Muscle of leg (tissue), 11 donors: ENCODE data around the gene DHX15. TPM values are rescaled to one million over a fixed set of nuclear protein-coding genes. Genes with fewer than 3 reads are reported as not detected.
A peak's percentile ranks its signal among the peaks of the same experiment; 100 is the strongest.

Experiments used
- DNase-seq: peaks from one replicate; pipeline ENCODE4 v3.0.0; 2013
- H3K27ac ChIP-seq: one replicate; pipeline ENCODE4 v1.5.1; 2013; ENCODE audit warnings: mild to moderate bottlenecking, low read length, control low read depth
- H3K27me3 ChIP-seq: one replicate; pipeline ENCODE4 v1.6.1; 2013; ENCODE audit warnings: low read length; ENCODE audit not compliant: control insufficient read depth, insufficient read depth
- H3K36me3 ChIP-seq: one replicate; pipeline ENCODE4 v1.6.1; 2013; ENCODE audit warnings: low read length; ENCODE audit not compliant: control insufficient read depth, insufficient read depth
- H3K4me1 ChIP-seq: one replicate; pipeline ENCODE4 v1.6.1; 2013; ENCODE audit warnings: low read length; ENCODE audit not compliant: control insufficient read depth, insufficient read depth
- H3K4me3 ChIP-seq: one replicate; pipeline ENCODE4 v1.5.1; 2013; ENCODE audit warnings: low read length, control low read depth
- H3K9me3 ChIP-seq: replicated peaks from 2 replicates; pipeline ENCODE4 v1.6.1; 2013; ENCODE audit warnings: low read depth, low read length; ENCODE audit not compliant: control insufficient read depth
- WGBS: methylation state at CpG from one replicate; pipeline ENCODE4 v1.1.5; 2013; ENCODE audit warnings: missing lambda C conversion rate; ENCODE audit not compliant: insufficient coverage; 5-methylcytosine and 5-hydroxymethylcytosine counted together
- polyA plus RNA-seq, 8 donors: library from polyadenylated mRNA; unstranded; fragments of 120-200 nt; gene quantifications; one replicate each; pipeline versions ENCODE4 v1.2.1 to v1.2.3, GENCODE V29; 2013; ENCODE audit warnings: inconsistent platforms in 1 of 8, low replicate concordance in 1 of 8; ENCODE audit not compliant: insufficient read length in 8 of 8, insufficient read depth in 1 of 8
- total RNA-seq: library from RNA; stranded (reverse); fragments of 120-200 nt; gene quantifications from one replicate; pipeline ENCODE4 v1.2.4, GENCODE V29; 2013

The DHX15 gene
- total and polyA plus RNA-seq, 9 donors: 97.5 to 134 (median 113) TPM

DNA sequence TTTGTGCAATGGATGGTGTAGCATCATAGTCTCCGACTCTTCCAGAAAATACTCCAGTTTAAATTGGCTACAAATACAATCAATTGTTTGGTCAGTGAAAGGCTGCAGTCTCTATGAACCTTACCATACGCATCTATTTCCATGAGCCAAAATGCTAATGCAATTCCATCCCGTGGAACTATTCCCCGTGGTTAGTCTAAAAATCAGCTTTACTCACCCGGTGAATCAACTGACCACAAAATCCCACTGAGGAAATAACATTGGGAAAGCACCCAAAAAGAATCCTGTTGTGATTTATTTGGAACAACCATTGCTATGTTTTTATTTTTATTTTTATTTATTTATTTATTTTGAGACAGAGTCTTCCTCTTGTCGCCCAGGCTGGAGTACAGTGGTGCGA, 87.1 kb downstream of the DHX15 start:
- no peak overlapping the region for H3K4me3 ChIP-seq
- whole genome bisulfite sequencing: no CpG with 5 or more reads among the region's 7 CpGs

DNA sequence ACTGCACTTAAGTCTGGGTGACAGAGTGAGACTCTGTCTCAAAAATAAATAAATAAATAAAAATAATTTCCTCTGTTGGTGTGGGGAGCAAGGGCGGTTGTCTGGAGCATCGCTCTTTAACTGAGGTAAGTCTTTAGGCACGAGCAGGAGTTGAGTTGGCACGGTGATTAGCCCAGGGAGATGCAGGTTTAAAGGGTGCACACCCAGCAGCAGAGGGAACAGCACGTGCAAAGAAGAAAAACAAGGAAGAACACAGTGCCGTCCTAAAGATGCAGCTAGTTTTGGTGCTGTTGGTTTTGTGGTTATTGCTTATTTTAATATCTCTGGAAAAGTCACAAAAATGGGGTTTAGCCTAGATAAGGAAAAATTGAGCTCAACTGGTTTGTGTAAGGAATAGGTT, 87.8 kb downstream of the DHX15 start:
- H3K4me1 ChIP-seq: no peaks in the 10 kb centered on the region
- H3K36me3 ChIP-seq: no peaks in the 10 kb centered on the region
- WGBS: 88% methylated on average over 6 of the region's 6 CpGs
- H3K27ac ChIP-seq: no peak overlapping the region
- H3K4me3 ChIP-seq: no peak overlapping the region
- H3K9me3 ChIP-seq: peaks cover 5% of the 10 kb centered on the region
- H3K27me3 ChIP-seq: no peaks in the 10 kb centered on the region
- no peak for DNase-seq

More for the DNA sequence above, 87.1 kb downstream of the DHX15 start:
- H3K36me3 ChIP-seq: no peaks in the 10 kb centered on the region
- H3K27me3 ChIP-seq: no peaks in the 10 kb centered on the region
- DNase-seq: no peak
- peaks cover 5% of the 10 kb centered on the region for H3K9me3 ChIP-seq
- no peak overlapping the region for H3K27ac ChIP-seq
- H3K4me1 ChIP-seq: no peaks in the 10 kb centered on the region

GRCh38 chr4:24495388-24495787, 89.0 kb downstream of the DHX15 start:
- Histone ChIP-seq H3K4me3 (no peak overlapping the region), H3K36me3 (no peaks in the 10 kb centered on the region), H3K4me1 (no peaks in the 10 kb centered on the region), H3K27ac (no peak overlapping the region), H3K9me3 (peaks cover 5% of the 10 kb centered on the region), H3K27me3 (no peaks in the 10 kb centered on the region)
- no peak for DNase-seq
- 80% methylated on average over 1 of the region's 1 CpG for WGBS

DNA sequence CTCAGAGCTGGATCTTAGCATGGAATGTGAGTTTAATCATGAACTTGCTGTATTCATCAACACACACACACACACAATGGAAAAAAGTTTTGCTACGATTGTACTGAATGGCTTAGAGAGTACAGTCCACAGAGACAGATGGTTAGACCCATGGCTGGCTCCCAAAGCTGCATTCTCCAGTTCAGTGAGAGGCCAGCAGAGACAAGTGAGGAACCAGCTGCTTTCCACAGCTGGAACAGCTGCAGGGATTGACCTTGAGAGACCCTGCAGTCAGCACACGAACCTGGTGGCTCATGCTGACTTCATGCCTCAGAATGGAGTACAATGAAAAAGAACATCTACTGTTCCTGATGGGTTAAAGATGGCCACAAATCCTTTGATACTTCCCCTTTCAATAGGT, 94.5 kb downstream of the DHX15 start:
- H3K4me3 ChIP-seq: no peak overlapping the region
- peak; percentile 96 for DNase-seq
- H3K4me1 ChIP-seq: peaks cover 15% of the 10 kb centered on the region
- H3K27ac ChIP-seq: peak overlapping the region; percentile 65
- H3K27me3 ChIP-seq: no peaks in the 10 kb centered on the region
- peaks cover 5% of the 10 kb centered on the region for H3K9me3 ChIP-seq
- 29% methylated on average over 1 of the region's 2 CpGs for WGBS
- H3K36me3 ChIP-seq: no peaks in the 10 kb centered on the region

GRCh38 chr4:24488399-24489164, 95.8 kb downstream of the DHX15 start:
- DNase-seq: peak; percentile 54
- Histone ChIP-seq H3K4me1 (peaks cover 15% of the 10 kb centered on the region), H3K4me3 (no peak overlapping the region), H3K27me3 (no peaks in the 10 kb centered on the region), H3K36me3 (no peaks in the 10 kb centered on the region), H3K9me3 (no peaks in the 10 kb centered on the region), H3K27ac (no peak overlapping the region)
- 65% methylated on average over 6 of the region's 15 CpGs for WGBS

DNA sequence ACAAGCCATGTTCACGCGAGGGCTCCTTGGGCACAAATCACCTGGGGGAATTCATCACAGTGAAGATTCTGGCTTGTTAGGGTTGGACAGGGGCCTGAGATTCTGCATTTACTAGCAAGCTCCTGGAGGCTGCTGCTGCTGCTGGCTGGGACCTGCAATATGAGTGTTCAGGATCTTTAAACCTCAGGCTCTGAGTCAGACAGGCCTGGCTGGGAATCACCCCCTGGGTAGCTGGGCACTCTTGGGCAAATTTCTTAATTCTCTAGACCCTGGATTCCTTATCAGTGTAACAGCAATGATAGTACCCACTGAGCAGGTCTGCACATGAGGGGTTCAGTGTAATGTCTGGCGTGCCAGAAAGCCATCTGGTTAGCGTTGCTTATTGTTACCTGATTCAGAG, 101.5 kb downstream of the DHX15 start:
- Histone ChIP-seq H3K4me1 (peaks cover 6% of the 10 kb centered on the region), H3K4me3 (no peak overlapping the region), H3K9me3 (no peaks in the 10 kb centered on the region), H3K27me3 (no peaks in the 10 kb centered on the region), H3K27ac (no peak overlapping the region), H3K36me3 (no peaks in the 10 kb centered on the region)
- 63% methylated on average over 3 of the region's 4 CpGs for WGBS
- no peak for DNase-seq

GRCh38 chr4:24477919-24478318, 106.4 kb downstream of the DHX15 start:
- no peak overlapping the region for H3K4me3 ChIP-seq
- H3K9me3 ChIP-seq: no peaks in the 10 kb centered on the region
- peak overlapping the region; percentile 20 for H3K27ac ChIP-seq
- H3K36me3 ChIP-seq: no peaks in the 10 kb centered on the region
- peaks cover 18% of the 10 kb centered on the region for H3K4me1 ChIP-seq
- H3K27me3 ChIP-seq: no peaks in the 10 kb centered on the region
- 13% methylated on average over 4 of the region's 5 CpGs for WGBS
- DNase-seq: peak; percentile 87

Other genes with a start within 250 kb of the DHX15 start
- gene SOD3, start 211.0 kb upstream of the DHX15 start, total RNA-seq: 9.1 TPM
- 10 to 100 TPM; 19.3 to 33.4 (median 28.7) TPM for gene SOD3, start 211.0 kb upstream of the DHX15 start, polyA plus RNA-seq